SK-N-SH (cell line): ENCODE measurements around the gene TTLL7. TPM values are rescaled to one million over a fixed set of nuclear protein-coding genes. Genes with fewer than 3 reads are reported as not detected.

Experiments used
- CTCF ChIA-PET: fragments of 300-600, 350-600 bp; formaldehyde crosslinking; extraction: SDS; loops from one replicate; lab custom pipeline; 2021; lab: Yijun Ruan, JAX
- POLR2A ChIA-PET: fragments of 350-600 bp; sonication (Branson Sonifier 250); formaldehyde crosslinking; extraction: SDS; loops from one replicate; lab custom pipeline; 2020; ENCODE audit warnings: antibody characterized with exemption, inconsistent platforms; lab: Yijun Ruan, JAX
- DNase-seq: peaks from one replicate; pipeline ENCODE4 v3.0.0; 2012
- H2AFZ ChIP-seq: fragments of 200-600 bp; sonication (generic); 2 replicates; pipeline ENCODE4 v1.8.1; 2016; ENCODE audit warnings: antibody characterized with exemption, mild to moderate bottlenecking, low read depth
- H3F3A ChIP-seq: fragments of 200-600 bp; sonication (generic); replicated peaks from 2 replicates; pipeline ENCODE3; 2016; ENCODE audit warnings: antibody characterized with exemption, mild to moderate bottlenecking; ENCODE audit not compliant: insufficient read depth
- H3K27ac ChIP-seq, 2 experiments: fragments of 200-500 bp in 1 of 2; fragments of 200-600 bp in 1 of 2; sonication (Bioruptor generic) in 1 of 2; sonication (generic), shearing (Covaris generic) in 1 of 2; 2 replicates each; pipeline versions ENCODE4 v1.5.1 to v1.6.1; 2014 to 2016; ENCODE audit warnings: low read depth in 2 of 2, inconsistent platforms in 1 of 2, low read length in 1 of 2, mild to moderate bottlenecking in 1 of 2, mixed read lengths in 1 of 2
- H3K27me3 ChIP-seq: fragments of 200-600 bp; sonication (generic), shearing (Covaris generic); 2 replicates; pipeline ENCODE4 v1.6.1; 2016; ENCODE audit warnings: mixed run types; ENCODE audit not compliant: insufficient read depth
- H3K36me3 ChIP-seq, 2 experiments: fragments of 200-500 bp in 1 of 2; fragments of 200-600 bp in 1 of 2; sonication (Bioruptor generic) in 1 of 2; sonication (generic) in 1 of 2; replicated peaks in 1 of 2; 2 replicates each; pipeline versions ENCODE3 to v1.5.1; 2014 to 2016; ENCODE audit warnings: low read length in 1 of 2, mild to moderate bottlenecking in 1 of 2; ENCODE audit not compliant: insufficient read depth in 2 of 2, control insufficient read depth in 1 of 2
- H3K4me1 ChIP-seq, 2 experiments: fragments of 200-500 bp in 1 of 2; fragments of 200-600 bp in 1 of 2; sonication (Bioruptor generic) in 1 of 2; sonication (generic), shearing (Covaris generic) in 1 of 2; 2 replicates each; pipeline versions ENCODE4 v1.5.1 to v1.6.1; 2014 to 2016; ENCODE audit warnings: low read depth in 1 of 2, low read length in 1 of 2, mixed run types in 1 of 2; ENCODE audit not compliant: insufficient read depth in 2 of 2, control insufficient read depth in 1 of 2
- H3K4me2 ChIP-seq: fragments of 200-600 bp; sonication (generic), shearing (Covaris generic); 2 replicates; pipeline ENCODE4 v1.6.1; 2017; ENCODE audit warnings: mixed run types
- H3K4me3 ChIP-seq, 2 experiments: fragments of 200-500 bp in 1 of 2; fragments of 200-600 bp in 1 of 2; sonication (Bioruptor generic) in 1 of 2; sonication (generic), shearing (Covaris generic) in 1 of 2; 2 replicates each; pipeline versions ENCODE4 v1.5.1 to v1.8.1; 2014 to 2016; ENCODE audit warnings: low read depth in 2 of 2, inconsistent platforms in 1 of 2, low read length in 1 of 2, mild to moderate bottlenecking in 1 of 2, mixed read lengths in 1 of 2, moderate library complexity in 1 of 2
- H3K79me2 ChIP-seq: fragments of 200-600 bp; sonication (generic); 2 replicates; pipeline ENCODE4 v1.8.1; 2017; ENCODE audit warnings: mild to moderate bottlenecking; ENCODE audit not compliant: insufficient read depth
- H3K9ac ChIP-seq: fragments of 200-600 bp; sonication (generic); 2 replicates; pipeline ENCODE4 v1.6.1; 2017; ENCODE audit warnings: mixed run types
- H3K9me2 ChIP-seq: fragments of 200-600 bp; sonication (generic); 2 replicates; pipeline ENCODE4 v1.6.1; 2017; ENCODE audit warnings: mixed run types
- H3K9me3 ChIP-seq: fragments of 200-600 bp; sonication (generic); 2 replicates; pipeline ENCODE4 v1.6.1; 2017; ENCODE audit warnings: mixed run types, mild to moderate bottlenecking, moderate library complexity
- H4K20me1 ChIP-seq: fragments of 200-600 bp; sonication (generic); 2 replicates; pipeline ENCODE4 v1.6.1; 2017; ENCODE audit warnings: mild to moderate bottlenecking, mixed run types; ENCODE audit not compliant: insufficient read depth
- ELF1 ChIP-seq: IDR thresholded peaks from 2 replicates; pipeline ENCODE4 v1.4.0; 2012
- EP300 ChIP-seq, 2 experiments: IDR thresholded peaks; 2 replicates each; pipeline versions ENCODE4 v1.4.0 to v1.6.1; 2012; ENCODE audit warnings: borderline replicate concordance in 1 of 2, low read depth in 1 of 2, low read length in 1 of 2
- FOXM1 ChIP-seq: IDR thresholded peaks from 2 replicates; pipeline ENCODE4 v1.4.0; 2012; ENCODE audit warnings: low read depth, mild to moderate bottlenecking
- GATA2 ChIP-seq: sonication (generic); formaldehyde crosslinking; IDR thresholded peaks from 2 replicates; pipeline ENCODE4 v1.5.0; 2020; ENCODE audit warnings: mild to moderate bottlenecking, missing genetic modification reagents
- JUND ChIP-seq: IDR thresholded peaks from 2 replicates; pipeline ENCODE4 v1.4.0; 2012
- MEF2A ChIP-seq: IDR thresholded peaks from 2 replicates; pipeline ENCODE4 v1.4.0; 2012; ENCODE audit warnings: low read depth, borderline replicate concordance
- NFIC ChIP-seq: IDR thresholded peaks from 2 replicates; pipeline ENCODE4 v1.4.0; 2012; ENCODE audit warnings: borderline replicate concordance
- POLR2AphosphoS5 ChIP-seq: IDR thresholded peaks from 2 replicates; pipeline ENCODE4 v1.6.1; 2012; ENCODE audit warnings: low read depth, low read length
- RAD21 ChIP-seq: IDR thresholded peaks from 2 replicates; pipeline ENCODE4 v1.6.1; 2012; ENCODE audit warnings: mild to moderate bottlenecking, low read length
- RCOR1 ChIP-seq: fragments of 150-350 bp; IDR thresholded peaks from 2 replicates; pipeline ENCODE4 v1.6.1; 2017; ENCODE audit warnings: antibody characterized with exemption, low read length
- RFX5 ChIP-seq: IDR thresholded peaks from 2 replicates; pipeline ENCODE4 v1.6.1; 2012; ENCODE audit warnings: mild to moderate bottlenecking, improper control_type of control experiment, low read length
- RXRA ChIP-seq: IDR thresholded peaks from 2 replicates; pipeline ENCODE4 v1.4.0; 2012; ENCODE audit warnings: low read depth, mild to moderate bottlenecking, borderline replicate concordance
- SMC3 ChIP-seq: IDR thresholded peaks from 2 replicates; pipeline ENCODE4 v1.6.1; 2012; ENCODE audit warnings: low read depth, low read length, improper control_type of control experiment
- YY1 ChIP-seq: IDR thresholded peaks from 2 replicates; pipeline ENCODE4 v1.4.0; 2012; ENCODE audit warnings: low read depth, mild to moderate bottlenecking
- WGBS: methylation state at CpG from one replicate; pipeline ENCODE4 v1.1.6; 2017; ENCODE audit warnings: low lambda C conversion rate; 5-methylcytosine and 5-hydroxymethylcytosine counted together
- polyA plus RNA-seq, 3 experiments: library from polyadenylated mRNA; depleted of rRNA; stranded (reverse); fragments of >200 nt; gene quantifications; 2 replicates each; pipeline ENCODE4 v1.2.3, GENCODE V29; 2012
- TF ChIP-seq, protein P1 (sequence below): IDR thresholded peaks from 2 replicates; pipeline ENCODE4 v1.4.0; 2012; ENCODE audit warnings: low read depth
- TF ChIP-seq, protein P2 (sequence below): fragments of 150-350 bp; IDR thresholded peaks from 2 replicates; pipeline ENCODE4 v1.6.1; 2016; ENCODE audit warnings: mild to moderate bottlenecking, low read depth, low read length
- TF ChIP-seq, protein P3 (sequence below): IDR thresholded peaks from 2 replicates; pipeline ENCODE4 v1.4.0; 2012; ENCODE audit warnings: low read depth, borderline replicate concordance
- TF ChIP-seq, protein P4 (sequence below): fragments of 150-350 bp; IDR thresholded peaks from 2 replicates; pipeline ENCODE4 v1.6.1; 2017; ENCODE audit warnings: antibody characterized with exemption, low read length, low read depth, borderline replicate concordance
- TF ChIP-seq, protein P5 (sequence below): IDR thresholded peaks from 2 replicates; pipeline ENCODE4; 2012

Gene TTLL7
- polyA plus RNA-seq, 1 of the 3 experiments (the other 2 are of a cell fraction): 7.3 TPM

DNA sequence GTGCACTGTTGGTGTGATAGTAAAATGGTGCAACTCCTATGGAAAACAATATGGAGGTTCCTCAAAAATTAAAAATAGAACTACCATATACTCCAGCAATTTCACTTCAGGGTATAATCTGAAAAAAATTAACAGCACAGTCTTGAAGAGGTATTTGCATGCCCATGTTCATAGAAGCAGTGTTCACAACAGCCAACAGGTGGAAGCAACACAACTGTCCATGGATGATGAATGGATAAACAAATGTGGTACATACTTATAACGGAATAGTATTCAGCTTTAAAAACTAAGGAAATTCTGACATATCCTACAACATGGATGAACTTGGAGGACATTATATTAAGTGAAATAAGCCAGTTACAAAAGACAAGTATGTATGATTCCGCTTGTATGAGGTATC lies 8.2 kb downstream of the TTLL7 start:
- POLR2A ChIA-PET: interaction anchor here (0.6 kb wide), 1 partner anchor 10 kb away, joined by 4 read pairs; no protein-coding TSS in a partner anchor

More for the DNA sequence above, 8.2 kb downstream of the TTLL7 start:
- no peak overlapping the region for H3K4me2 ChIP-seq
- H3F3A ChIP-seq: no peaks in the 10 kb centered on the region
- no peak overlapping the region for H3K4me3 ChIP-seq
- H3K36me3 ChIP-seq: no peaks in the 10 kb centered on the region
- TF ChIP-seq, protein P1, sequence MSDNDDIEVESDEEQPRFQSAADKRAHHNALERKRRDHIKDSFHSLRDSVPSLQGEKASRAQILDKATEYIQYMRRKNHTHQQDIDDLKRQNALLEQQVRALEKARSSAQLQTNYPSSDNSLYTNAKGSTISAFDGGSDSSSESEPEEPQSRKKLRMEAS: no peak
- TF ChIP-seq, protein P2, sequence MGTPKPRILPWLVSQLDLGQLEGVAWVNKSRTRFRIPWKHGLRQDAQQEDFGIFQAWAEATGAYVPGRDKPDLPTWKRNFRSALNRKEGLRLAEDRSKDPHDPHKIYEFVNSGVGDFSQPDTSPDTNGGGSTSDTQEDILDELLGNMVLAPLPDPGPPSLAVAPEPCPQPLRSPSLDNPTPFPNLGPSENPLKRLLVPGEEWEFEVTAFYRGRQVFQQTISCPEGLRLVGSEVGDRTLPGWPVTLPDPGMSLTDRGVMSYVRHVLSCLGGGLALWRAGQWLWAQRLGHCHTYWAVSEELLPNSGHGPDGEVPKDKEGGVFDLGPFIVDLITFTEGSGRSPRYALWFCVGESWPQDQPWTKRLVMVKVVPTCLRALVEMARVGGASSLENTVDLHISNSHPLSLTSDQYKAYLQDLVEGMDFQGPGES: no peak
- TF ChIP-seq FOXM1 (no peak), MEF2A (no peak), RCOR1 (no peak), POLR2AphosphoS5 (no peak), NFIC (no peak), JUND (no peak), SMC3 (no peak), YY1 (no peak), RAD21 (no peak), ELF1 (no peak), RFX5 (no peak), GATA2 (CRISPR knock-in tag) (no peak), RXRA (no peak), EP300 (IDR thresholded peaks at IDR 0.05; ENCODE audit: borderline replicate concordance in 1 of 2, low read depth in 1 of 2, low read length in 1 of 2) (no peak)
- TF ChIP-seq, protein P3, sequence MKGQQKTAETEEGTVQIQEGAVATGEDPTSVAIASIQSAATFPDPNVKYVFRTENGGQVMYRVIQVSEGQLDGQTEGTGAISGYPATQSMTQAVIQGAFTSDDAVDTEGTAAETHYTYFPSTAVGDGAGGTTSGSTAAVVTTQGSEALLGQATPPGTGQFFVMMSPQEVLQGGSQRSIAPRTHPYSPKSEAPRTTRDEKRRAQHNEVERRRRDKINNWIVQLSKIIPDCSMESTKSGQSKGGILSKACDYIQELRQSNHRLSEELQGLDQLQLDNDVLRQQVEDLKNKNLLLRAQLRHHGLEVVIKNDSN: no peak
- TF ChIP-seq, protein P4, sequence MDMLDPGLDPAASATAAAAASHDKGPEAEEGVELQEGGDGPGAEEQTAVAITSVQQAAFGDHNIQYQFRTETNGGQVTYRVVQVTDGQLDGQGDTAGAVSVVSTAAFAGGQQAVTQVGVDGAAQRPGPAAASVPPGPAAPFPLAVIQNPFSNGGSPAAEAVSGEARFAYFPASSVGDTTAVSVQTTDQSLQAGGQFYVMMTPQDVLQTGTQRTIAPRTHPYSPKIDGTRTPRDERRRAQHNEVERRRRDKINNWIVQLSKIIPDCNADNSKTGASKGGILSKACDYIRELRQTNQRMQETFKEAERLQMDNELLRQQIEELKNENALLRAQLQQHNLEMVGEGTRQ: no peak
- TF ChIP-seq, protein P5, sequence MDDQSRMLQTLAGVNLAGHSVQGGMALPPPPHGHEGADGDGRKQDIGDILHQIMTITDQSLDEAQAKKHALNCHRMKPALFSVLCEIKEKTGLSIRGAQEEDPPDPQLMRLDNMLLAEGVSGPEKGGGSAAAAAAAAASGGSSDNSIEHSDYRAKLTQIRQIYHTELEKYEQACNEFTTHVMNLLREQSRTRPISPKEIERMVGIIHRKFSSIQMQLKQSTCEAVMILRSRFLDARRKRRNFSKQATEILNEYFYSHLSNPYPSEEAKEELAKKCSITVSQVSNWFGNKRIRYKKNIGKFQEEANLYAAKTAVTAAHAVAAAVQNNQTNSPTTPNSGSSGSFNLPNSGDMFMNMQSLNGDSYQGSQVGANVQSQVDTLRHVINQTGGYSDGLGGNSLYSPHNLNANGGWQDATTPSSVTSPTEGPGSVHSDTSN: no peak
- TF ChIP-seq, all 33 proteins: peak for 0
- H3K27me3 ChIP-seq: no peaks in the 10 kb centered on the region
- H3K9me2 ChIP-seq: no peaks in the 10 kb centered on the region
- no peaks in the 10 kb centered on the region; a peak in 1 of 4 replicates for H3K4me1 ChIP-seq
- CTCF ChIA-PET: interaction anchor here (0.6 to 1.4 kb wide), 2 partner anchors 59 to 794 kb away, joined by 3 read pairs; no protein-coding TSS in a partner anchor
- no peak overlapping the region for H3K27ac ChIP-seq
- WGBS: 90% methylated on average over 2 of the region's 2 CpGs
- H3K9ac ChIP-seq: no peak overlapping the region
- peaks cover 16% of the 10 kb centered on the region for H3K79me2 ChIP-seq
- no peak for DNase-seq
- no peaks in the 10 kb centered on the region for H4K20me1 ChIP-seq
- H3K9me3 ChIP-seq: no peaks in the 10 kb centered on the region
- H2AFZ ChIP-seq: no peak overlapping the region
